Kidney (tissue), 14 donors: ENCODE results near the gene TEAD1. TPM values are rescaled to one million over a fixed set of nuclear protein-coding genes. Genes with fewer than 3 reads are reported as not detected.

Source experiments
- DNase-seq, 5 donors: peaks; one replicate each; pipeline ENCODE4 v3.0.0-alpha.2; 2013 to 2020
- FAIRE-seq: peaks from 2 replicates; lab custom pipeline; 2012; peaks lifted over from hg19 to GRCh38; lab: Jason Lieb, UNC
- H3K27ac ChIP-seq, 2 donors: one replicate each; pipeline ENCODE4 v1.7.0; 2013; ENCODE audit warnings: low read depth in 2 of 2, low read length in 2 of 2, inconsistent platforms in 1 of 2
- H3K27me3 ChIP-seq: one replicate; pipeline ENCODE4 v1.7.1; 2013; ENCODE audit warnings: low read length, inconsistent platforms; ENCODE audit not compliant: control insufficient read depth, insufficient read depth
- H3K36me3 ChIP-seq, 3 donors: one replicate each; pipeline versions ENCODE4 v1.7.0 to v1.7.1; 2013; ENCODE audit warnings: low read length in 3 of 3, control low read depth in 1 of 3, inconsistent platforms in 1 of 3; ENCODE audit not compliant: insufficient read depth in 3 of 3, control insufficient read depth in 2 of 3
- H3K4me1 ChIP-seq, 3 donors: one replicate each; pipeline versions ENCODE4 v1.7.0 to v1.7.1; 2013; ENCODE audit warnings: low read length in 3 of 3, inconsistent platforms in 1 of 3, low read depth in 1 of 3; ENCODE audit not compliant: control insufficient read depth in 2 of 3, insufficient read depth in 2 of 3
- H3K4me3 ChIP-seq, 3 donors: one replicate each; pipeline versions ENCODE4 v1.7.0 to v1.8.1; 2013; ENCODE audit warnings: low read length in 3 of 3, control low read depth in 1 of 3, inconsistent platforms in 1 of 3
- H3K9ac ChIP-seq, 3 donors: one replicate each; pipeline versions ENCODE4 v1.7.0 to v1.7.1; 2013; ENCODE audit warnings: low read length in 3 of 3, control low read depth in 1 of 3, inconsistent platforms in 1 of 3
- H3K9me3 ChIP-seq, 3 donors: one replicate each; pipeline versions ENCODE4 v1.7.0 to v1.7.1; 2013; ENCODE audit warnings: low read length in 3 of 3, control low read depth in 1 of 3, inconsistent platforms in 1 of 3; ENCODE audit not compliant: control insufficient read depth in 2 of 3, insufficient read depth in 1 of 3
- intact Hi-C: fragments of 100-400 bp; cut with DNase I; formaldehyde crosslinking; loops from one replicate; pipeline ENCODE4 v1.11.1; 2022
- polyA plus RNA-seq: library from polyadenylated mRNA; stranded (reverse); fragments of 350-450 nt; fragmentation: Illumina TruSeq; extraction: RNeasy Lipid Tissue Mini Kit (QIAGEN cat#74804); gene quantifications from one replicate; pipeline ENCODE4 v1.2.3, GENCODE V29; 2014; ENCODE audit warnings: low read depth, low replicate concordance; ENCODE audit not compliant: insufficient read depth
- total RNA-seq: library from RNA; stranded (reverse); fragmentation: NEBNext Ultra II Directional; extraction: Animal tissue kit (Norgen Biotek cat#: 25700); gene quantifications from one replicate; pipeline ENCODE4 v1.2.1, GENCODE V29; 2021
- TF ChIP-seq, protein P1 (sequence below): IDR thresholded peaks from 3 replicates; pipeline ENCODE4 v1.5.1; 2012; ENCODE audit warnings: mild to moderate bottlenecking, moderate library complexity, borderline replicate concordance; ENCODE audit not compliant: insufficient read depth; ENCODE audit errors: extremely low read depth
- donor health status: control.
- donor health status: control.
- donor health status: control.
- donor health status: control.
- donor health status: control.
- donor health status: DM: yes; HTN: yes; CAD: no.
- donor health status: Normal renal cell carcinoma (clear cell type).

Gene TEAD1
- total and polyA plus RNA-seq, 2 donors from 2014 or later = 7.6 to 77.2 TPM

- H3K4me3 ChIP-seq = no peak overlapping the region
Measured at GRCh38 chr11:12806113-12806512, 131.9 kb downstream of the TEAD1 start.

DNA sequence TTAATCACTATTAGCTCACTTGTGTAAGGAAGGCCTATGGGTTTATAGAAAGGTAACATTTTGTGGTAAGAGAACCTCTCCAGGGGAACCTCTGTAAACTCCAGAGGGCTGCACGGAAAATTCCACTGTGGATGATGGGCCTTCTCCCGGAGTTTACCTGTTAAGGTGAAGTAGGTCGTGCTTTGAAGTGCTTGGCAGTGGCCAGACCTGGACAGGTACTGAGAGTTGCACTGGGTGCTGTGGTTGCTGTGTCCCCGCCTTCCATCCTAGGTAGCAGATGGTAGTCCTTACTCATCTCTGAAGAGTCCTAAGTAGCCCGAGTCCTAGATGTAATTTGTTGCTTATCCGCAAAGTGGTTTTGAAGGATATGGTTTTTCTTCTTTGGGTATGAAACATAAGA lies 133.4 kb downstream of the TEAD1 start:
- H3K4me3 ChIP-seq = no peak overlapping the region
- H3K9ac ChIP-seq = no peak overlapping the region
- H3K9me3 ChIP-seq = no peaks in the 10 kb centered on the region
- TF ChIP-seq, protein P1, sequence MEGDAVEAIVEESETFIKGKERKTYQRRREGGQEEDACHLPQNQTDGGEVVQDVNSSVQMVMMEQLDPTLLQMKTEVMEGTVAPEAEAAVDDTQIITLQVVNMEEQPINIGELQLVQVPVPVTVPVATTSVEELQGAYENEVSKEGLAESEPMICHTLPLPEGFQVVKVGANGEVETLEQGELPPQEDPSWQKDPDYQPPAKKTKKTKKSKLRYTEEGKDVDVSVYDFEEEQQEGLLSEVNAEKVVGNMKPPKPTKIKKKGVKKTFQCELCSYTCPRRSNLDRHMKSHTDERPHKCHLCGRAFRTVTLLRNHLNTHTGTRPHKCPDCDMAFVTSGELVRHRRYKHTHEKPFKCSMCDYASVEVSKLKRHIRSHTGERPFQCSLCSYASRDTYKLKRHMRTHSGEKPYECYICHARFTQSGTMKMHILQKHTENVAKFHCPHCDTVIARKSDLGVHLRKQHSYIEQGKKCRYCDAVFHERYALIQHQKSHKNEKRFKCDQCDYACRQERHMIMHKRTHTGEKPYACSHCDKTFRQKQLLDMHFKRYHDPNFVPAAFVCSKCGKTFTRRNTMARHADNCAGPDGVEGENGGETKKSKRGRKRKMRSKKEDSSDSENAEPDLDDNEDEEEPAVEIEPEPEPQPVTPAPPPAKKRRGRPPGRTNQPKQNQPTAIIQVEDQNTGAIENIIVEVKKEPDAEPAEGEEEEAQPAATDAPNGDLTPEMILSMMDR = no peak
- intact Hi-C loops = no loop called here
- FAIRE-seq (no peak), DNase-seq (no peak)
- H3K27ac ChIP-seq = no peak overlapping the region
- no peaks in the 10 kb centered on the region for H3K27me3 ChIP-seq
- no peaks in the 10 kb centered on the region for H3K36me3 ChIP-seq
- peaks cover 5 to 14% (median 13%) of the 10 kb centered on the region in 3 donors for H3K4me1 ChIP-seq

More at GRCh38 chr11:12806113-12806512, 131.9 kb downstream of the TEAD1 start:
- FAIRE-seq (no peak), DNase-seq (no peak)
- TF ChIP-seq, protein P1 = no peak
- no peaks in the 10 kb centered on the region for H3K36me3 ChIP-seq
- H3K27me3 ChIP-seq = no peaks in the 10 kb centered on the region
- intact Hi-C loops = no loop called here
- no peak overlapping the region for H3K27ac ChIP-seq
- no peak overlapping the region for H3K9ac ChIP-seq
- no peaks in the 10 kb centered on the region for H3K9me3 ChIP-seq
- peaks cover 5 to 28% (median 18%) of the 10 kb centered on the region in 3 donors for H3K4me1 ChIP-seq

GRCh38 chr11:12808519-12808918 lies 134.3 kb downstream of the TEAD1 start:
- H3K9me3 ChIP-seq = no peaks in the 10 kb centered on the region
- TF ChIP-seq, protein P1 = no peak
- FAIRE-seq (no peak), DNase-seq (no peak)
- no peak overlapping the region for H3K9ac ChIP-seq
- H3K27me3 ChIP-seq = no peaks in the 10 kb centered on the region
- no peak overlapping the region for H3K27ac ChIP-seq
- no peak overlapping the region for H3K4me3 ChIP-seq
- H3K4me1 ChIP-seq = peaks cover 2 to 10% (median 8%) of the 10 kb centered on the region in 3 donors
- H3K36me3 ChIP-seq = no peaks in the 10 kb centered on the region
- intact Hi-C loops = no loop called here

DNA sequence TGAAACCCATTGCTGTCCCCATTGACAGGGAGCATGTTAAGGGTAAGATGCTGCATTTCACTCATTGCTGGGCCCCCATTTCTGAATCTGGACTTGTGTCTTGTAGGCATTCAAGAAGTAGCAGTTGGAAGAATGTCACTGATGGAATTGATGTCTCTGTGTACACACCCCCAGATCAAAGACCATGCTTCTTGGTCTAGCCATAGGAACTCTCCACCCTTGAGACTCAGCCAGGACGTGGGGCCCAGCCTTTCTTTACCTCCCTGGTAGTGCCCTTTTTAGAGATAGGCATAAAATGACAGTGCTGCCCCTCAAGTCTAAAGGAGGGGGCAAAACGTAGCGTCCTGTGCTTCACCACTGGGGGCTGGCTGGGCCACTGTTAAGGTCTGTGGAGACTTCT lies 135.1 kb downstream of the TEAD1 start:
- intact Hi-C loops = no loop called here
- FAIRE-seq (no peak), DNase-seq (no peak)
- Histone ChIP-seq H3K9me3 (no peaks in the 10 kb centered on the region), H3K9ac (no peak overlapping the region), H3K36me3 (no peaks in the 10 kb centered on the region), H3K27ac (no peak overlapping the region), H3K4me3 (no peak overlapping the region), H3K4me1 (peaks cover 0 to 13% (median 2%) of the 10 kb centered on the region in 3 donors), H3K27me3 (no peaks in the 10 kb centered on the region)
- TF ChIP-seq, protein P1 = no peak
